Endometrium (tissue), 2 donors: ENCODE measurements around the gene MYOCD.

Experiments
- FAIRE-seq: peaks from 2 replicates; lab custom pipeline; 2012; peaks lifted over from hg19 to GRCh38; lab: Jason Lieb, UNC
- donor health status: control.
- donor health status: control.

MYOCD gene

DNA sequence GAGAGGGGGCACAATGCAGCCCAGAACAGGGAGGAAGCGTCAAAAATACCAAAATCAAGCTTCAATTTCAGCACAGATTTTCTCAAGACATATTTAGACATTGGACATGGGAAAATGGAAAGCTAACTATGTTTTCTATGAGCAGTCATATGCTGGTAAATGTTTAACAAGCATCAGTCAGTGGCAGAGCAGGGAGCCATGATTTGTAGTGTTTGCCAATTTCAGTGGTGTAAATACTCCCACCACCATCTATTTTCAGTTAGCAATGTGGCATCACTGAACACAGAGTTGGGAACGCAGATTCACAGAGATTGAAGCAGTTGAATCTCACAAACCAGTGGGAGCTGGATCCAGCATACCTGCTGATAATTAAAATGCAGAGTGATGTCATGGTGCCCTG is 24.6 kb upstream of the MYOCD start:
- FAIRE-seq: no peak

DNA sequence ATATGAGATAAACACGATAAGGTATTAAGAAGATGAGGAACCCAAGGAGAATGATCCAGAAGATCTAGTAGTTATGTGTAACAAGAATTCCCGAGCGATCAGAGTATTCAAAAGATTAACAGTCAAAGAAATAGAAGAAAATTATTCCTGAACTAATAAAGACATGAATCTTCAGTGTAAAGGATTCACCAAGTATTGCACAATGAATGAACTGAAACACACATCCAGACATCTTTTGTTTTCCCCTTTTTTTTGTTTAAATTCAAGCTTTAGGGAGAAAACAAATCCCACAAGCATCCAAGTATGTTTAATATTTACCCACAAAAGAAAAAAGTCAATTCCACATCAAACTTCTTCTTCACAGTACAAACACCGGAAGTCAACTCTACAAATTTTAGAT is 23.7 kb upstream of the MYOCD start:
- FAIRE-seq: no peak

DNA sequence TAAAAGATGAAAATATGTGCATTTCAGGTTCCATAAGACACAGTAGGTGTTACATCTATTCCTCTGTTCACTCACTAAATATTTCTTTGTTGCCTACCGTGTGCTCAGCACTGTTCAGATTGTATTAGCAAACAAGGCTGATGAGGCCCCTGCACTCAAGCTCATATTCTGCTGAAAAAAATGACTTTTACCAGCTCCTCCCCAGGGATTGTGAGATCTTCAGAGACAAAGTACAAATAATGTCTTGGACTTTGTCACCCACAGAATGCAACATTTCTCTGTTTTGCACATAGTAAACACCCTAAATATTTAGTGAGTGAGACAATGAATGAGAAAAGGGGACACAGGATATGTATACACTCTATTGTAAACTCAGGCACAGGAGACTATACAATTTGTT is 21.9 kb upstream of the MYOCD start:
- no peak for FAIRE-seq

DNA sequence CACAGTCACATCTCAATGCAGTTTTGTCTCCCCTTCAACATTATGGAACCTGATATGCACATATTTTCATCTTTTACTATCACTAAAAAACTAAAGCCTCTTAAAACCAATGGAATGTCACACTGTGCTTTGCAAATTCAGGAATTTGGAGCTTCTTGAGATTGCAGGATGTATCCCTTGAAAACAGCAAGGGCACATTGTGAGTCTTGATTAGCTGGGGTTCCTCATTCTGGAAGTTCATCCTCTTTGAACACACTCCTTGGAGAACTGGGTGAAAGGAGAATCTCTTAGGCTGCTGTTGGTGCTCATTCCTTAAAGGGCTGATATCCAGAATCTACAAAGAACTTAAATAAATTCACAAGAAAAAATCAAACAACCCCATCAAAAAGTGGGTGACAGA is 21.1 kb upstream of the MYOCD start:
- no peak for FAIRE-seq

DNA sequence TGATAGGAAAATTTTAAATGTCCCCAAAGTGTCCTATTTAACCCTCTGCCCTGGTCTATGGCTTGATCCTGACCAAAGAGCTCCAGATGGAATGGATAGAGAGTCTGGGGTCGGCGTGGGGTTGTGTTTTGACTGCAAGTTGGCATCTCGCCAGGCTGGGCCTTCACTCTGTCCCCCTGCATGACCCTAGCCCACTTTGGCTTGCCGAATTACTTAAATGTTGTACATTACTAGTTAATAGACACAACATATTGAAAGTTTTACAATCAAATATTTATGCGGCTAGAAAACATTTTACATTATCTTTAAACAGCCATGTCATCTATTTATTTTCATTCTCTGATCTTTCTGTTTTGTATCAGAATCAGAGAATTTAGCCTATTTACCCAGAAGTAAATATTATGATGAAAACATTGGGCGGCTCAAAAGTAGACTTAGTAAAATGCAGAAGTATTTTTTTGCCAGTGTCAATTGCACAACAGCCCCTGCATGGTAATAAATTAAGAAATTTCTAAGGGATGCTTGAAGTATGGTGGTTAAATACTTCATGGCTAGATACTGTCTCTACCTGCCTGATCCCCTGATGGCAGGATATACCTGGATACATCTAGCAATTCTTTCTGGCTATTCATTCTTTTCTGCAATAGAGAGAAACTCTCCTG is 18.8 kb upstream of the MYOCD start:
- no peak for FAIRE-seq

DNA sequence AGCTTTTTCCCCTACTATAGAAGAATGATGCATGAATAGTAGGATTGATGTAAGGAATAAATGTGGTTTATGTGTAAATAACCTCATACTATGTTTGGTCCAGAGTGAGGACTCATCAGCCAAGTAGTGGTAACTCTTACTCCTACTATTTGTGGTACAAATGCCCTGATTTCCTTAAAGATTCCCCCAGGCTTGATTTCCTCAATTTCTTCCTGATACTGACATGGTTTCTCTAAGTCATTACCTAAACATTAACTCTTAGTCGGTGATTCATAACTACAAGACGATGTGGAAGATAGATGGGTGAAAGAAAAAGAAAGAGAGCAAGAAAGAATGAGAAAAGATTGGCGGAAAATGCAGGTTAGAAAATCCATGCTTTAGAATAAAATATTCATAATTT is 17.2 kb upstream of the MYOCD start:
- FAIRE-seq: no peak

DNA sequence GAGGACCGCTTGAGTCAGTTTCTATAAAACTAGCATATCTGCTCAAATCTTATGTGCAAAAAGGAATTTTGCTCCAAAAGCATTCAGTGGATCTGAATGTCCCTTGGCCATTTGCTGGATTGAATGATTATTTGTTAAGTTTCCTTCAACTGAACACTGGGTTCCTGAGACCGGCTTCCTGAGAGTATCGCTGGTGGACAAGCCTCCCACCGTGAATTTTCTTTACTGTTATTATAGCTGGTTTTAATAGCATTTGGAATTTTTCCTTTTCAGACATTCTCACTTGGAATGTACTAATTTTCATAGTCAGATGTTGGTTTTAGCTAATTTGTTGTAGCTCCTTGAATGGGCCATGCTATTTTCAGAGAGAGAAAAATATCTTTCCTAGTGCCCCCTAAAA is 9.8 kb upstream of the MYOCD start:
- FAIRE-seq: no peak

DNA sequence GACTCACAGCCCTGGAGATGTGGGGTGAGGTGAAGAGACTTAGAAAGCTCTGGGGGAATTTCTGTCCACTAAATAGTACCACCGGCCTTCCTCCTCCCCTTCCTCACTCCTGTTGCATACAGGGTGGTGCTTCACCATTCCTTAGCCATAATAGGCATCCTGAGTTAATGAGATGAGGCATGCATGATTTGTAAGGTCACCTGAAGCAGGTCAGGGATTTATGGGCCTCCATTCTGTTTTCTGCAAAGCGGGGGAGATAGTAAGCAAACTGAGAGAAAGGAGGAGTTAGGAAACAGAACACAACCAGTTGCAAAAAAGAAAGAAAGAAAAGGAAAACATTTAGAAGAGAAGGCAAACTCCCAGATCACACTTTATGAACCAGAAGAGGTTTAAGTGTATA is 9.3 kb upstream of the MYOCD start:
- FAIRE-seq: no peak

DNA sequence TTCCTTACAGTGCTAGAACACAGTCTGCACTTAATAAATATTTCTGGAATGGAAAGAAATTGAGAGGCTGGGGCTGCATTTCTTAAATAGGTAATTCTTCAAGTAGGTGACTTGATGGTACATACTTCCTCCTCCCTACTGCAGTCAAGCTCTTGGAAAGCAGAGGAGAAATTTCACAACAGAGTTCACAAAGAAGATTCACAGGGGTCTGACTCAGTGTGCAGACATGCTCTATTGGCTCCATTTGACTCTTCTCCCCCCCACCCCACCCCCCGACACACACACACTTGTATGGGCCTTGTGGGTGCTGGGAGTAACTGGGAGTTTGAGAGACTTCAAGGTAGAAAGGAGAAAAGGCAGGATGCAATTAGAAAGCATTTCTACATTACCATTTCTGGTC is 6.2 kb upstream of the MYOCD start:
- FAIRE-seq: no peak

DNA sequence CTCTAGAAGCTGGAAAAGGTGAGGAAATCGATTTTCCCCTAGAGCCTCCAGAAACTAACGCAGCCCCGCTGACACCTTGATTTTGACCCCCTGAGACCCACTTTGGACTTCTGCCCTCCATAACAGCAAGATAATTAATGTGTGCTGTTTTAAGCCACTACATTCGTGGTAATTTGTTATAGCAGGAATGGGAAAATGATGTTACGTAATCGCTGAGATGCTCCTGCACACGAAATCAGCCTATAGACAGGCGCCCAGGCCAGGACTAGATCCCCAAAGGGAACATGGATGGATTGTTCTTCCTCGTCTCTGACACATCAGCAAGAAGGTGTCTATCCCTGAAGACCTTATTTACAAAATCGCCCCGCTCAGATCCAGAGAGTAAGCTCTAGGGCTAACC is 1.4 kb upstream of the MYOCD start:
- no peak for FAIRE-seq

DNA sequence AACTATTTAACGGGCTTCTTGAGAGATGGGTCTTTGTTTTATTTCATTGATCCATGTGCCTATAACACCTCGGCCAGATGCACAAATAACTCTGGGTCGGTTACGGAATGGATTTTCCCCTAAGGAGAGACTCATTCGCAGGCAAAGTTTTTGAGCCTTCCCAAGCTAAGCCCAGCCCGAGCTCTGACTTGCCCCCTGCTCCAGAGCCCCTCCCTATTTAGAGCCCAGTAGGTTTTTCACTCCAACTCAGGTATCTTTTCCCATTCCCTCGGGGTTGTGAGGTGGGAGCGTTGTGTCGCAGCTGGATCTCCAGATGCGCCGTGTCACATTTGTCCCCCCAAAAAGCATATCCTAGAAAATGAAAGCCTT is 812 bp upstream of the MYOCD start:
- FAIRE-seq: no peak

DNA sequence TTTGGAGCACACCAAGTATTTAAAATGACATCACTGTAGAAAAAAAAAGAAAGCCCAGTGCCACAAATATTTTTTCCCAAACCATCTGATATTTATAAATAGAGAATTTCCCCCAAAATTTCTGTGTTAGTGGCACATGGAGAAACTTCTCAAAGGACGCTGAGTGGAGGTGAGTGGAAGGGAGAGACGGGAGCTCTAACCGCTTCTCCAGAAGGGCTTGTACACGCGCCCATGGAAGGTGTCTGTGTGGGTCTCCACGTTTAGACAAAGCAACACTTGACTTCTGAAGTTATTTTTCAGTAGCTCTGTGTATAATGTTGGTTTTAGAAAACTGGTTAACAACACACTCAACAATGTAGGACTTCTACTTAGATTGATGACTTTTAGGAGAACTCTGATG is 1.0 kb downstream of the MYOCD start:
- FAIRE-seq: no peak

DNA sequence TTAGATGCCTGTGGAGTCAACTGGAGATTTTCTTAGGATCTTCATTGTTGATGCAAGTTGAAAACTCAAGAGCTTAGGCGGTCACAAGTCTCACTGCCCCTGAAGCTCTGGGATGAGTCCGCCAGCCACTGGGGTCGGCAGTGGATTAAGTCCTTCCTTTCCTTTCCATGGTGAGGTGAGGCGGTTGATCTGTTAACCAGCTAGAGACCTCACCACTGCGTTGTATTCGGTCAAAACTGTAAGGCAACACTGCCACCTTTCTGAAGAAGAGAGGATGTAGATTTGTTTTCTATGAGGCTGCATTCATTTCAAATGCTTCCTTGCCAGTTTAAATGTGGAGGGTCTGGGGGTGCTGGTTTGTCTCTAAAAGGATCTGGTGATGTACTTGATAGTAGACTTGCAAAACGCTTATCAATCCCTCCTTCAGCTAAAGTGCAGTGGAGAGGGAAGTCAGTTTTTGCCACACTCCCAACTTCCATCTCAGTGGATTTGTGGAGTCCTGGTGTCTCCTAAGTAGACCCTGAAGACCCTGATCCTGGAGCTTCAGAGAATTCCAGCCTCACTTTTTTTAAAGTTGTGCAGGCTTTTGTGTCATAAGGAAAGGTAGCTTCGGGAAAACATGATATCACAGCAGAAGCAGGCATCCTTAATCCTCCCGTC is 1.7 kb downstream of the MYOCD start:
- FAIRE-seq: no peak

DNA sequence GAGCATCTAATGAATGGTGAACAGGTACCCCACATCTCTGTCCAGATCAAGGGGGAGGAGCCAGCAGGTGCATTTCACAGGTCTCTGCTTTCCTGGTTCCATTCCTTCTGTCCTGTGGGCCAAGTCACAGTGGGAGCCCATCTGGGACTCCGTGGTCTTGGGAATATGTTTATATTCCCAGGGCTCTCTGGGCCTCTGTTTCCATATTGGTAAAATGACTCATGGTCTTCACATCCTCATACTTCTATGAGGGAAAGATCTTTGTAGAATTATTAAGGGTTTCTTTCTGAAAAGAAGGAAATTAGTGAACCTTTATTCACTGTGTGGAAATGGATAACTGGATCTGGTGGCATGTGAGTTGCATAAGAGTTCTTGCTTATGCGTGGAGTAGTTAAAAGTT is 6.2 kb downstream of the MYOCD start:
- FAIRE-seq: no peak

DNA sequence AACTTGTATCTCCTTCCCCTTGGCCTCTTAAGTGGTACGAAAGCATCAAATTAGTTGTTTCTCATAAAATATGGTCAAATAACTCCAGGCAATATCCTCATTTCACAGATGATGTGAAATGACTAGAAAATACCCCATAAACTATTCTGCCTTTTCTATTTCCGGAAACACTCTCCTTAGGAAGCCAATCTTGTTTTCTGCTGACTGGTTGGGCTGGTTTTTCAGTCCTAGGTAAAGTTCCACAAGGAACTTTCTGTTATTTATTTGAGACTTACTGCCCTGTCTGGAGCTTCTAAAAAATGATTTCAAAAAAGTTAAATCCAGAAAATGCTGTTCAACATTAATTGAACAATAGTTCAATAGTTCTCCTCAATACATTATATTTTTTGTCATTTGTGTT is 7.3 kb downstream of the MYOCD start:
- FAIRE-seq: no peak

DNA sequence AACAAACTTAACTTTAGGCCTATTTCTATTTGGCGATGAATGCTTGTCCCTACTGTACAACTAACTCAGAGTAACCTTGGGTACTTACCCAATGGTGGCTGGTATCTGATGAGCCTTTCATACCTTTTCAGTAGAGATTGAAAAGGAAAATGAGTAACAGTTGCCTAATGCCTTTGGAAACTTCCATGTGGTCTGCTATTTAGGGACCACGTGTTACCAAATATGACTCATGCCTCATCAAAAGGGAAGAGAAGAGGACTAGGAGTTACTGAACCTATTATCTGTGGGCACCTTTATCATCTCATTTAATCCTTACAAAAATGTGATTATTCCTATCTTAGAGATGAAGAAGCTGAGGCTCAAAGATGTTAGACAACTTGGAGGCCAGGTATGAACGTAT is 8.1 kb downstream of the MYOCD start:
- no peak for FAIRE-seq

DNA sequence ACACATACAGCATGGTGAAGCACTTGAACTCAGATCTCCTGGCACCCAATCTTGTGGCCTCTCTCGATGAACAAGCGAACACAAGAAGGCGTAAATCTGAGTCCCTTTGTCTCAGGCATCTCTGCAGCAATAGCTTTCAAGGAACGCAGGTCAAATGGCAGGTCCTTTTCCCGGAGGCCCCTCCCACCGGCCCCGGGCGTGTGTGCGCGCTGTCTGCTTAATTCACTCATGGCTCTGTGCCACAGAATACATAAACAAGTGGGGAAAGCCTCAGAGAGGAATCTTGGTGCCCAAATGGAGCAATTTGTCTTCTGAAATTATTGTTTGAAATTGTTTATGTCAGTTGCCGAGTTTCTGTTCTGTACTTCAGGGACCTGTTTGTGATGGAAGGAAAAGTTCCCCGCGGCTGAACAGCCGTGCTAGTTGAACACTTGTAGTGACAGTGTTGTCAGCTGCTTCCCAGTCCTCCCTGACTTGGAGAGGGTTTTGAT is 14.8 kb downstream of the MYOCD start:
- FAIRE-seq: no peak

DNA sequence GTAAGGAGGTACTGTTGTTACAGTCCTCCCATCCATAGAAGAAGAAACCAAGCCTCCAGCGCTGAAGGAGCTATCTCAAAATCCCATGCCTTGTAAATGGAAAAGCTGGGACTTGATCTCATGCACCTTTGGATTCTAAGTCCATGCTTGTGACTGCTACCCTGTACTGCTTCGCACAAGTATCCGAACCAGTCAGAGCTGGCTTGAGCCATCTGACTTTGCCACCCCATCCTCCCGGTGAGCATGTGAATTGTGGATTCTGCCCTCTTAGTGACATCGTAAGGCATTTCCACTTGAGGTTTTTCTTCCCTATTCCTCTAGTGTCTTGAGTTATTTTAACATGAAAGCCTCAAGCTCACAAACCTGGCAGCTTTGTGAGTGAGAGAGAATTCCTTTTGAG is 15.3 kb downstream of the MYOCD start:
- no peak for FAIRE-seq

DNA sequence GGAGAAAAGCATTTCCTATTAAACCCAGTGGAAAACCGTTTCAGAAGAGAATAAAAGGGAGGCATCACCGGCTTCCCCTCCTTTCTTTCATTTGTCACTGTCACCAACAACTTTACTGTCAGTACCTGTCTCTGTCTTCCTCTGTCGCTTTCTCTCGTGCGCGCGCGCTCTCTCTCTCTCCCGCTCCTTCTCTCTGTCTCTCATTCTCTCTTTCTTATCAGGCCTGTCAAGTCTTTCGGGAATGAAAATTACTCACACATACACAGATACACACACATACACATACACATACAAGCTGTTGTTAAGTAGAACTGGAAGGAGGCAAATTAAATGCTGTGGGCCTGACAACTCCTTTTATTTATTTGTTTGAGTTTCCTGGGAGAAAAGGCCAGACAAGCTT is 17.6 kb downstream of the MYOCD start:
- no peak for FAIRE-seq

DNA sequence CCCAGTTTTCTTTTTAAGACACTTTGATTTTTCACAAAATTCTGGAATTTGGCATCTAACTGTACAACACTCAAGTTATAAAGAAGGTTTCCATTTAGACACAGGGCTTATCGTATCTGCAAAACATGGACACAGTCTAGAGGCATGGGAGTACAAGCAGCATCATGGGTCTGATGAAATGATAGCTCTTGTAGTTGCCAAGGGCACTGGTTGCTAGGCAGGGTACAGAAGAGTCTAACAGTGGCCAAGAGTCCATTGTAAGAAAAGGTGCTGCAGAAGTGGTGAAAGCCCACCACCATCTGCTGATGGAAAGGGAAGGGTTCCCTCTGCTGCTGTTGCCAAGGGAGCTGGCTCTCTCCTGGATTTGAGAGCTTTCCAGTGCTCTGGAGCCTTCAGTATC is 20.8 kb downstream of the MYOCD start:
- no peak for FAIRE-seq

DNA sequence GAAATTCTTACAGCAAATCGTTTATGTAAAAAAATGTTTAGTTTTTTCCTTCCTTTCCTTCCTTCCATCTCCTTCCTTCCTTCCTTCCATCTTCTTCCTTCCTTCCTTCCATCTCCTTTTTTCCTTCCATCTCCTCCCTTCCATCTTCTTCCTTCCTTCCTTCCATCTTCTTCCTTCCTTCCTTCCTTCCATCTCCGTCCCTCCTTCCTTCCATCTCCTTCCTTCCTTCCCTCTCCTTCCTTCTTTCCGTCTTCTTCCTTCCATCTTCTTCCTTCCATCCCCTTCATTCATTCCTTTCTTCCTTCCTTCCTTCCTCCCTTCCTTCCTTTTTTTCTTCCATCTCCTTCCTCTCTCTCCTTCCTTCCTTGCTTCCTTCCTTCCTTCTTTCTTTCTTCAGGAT is 22.7 kb downstream of the MYOCD start:
- FAIRE-seq: no peak

DNA sequence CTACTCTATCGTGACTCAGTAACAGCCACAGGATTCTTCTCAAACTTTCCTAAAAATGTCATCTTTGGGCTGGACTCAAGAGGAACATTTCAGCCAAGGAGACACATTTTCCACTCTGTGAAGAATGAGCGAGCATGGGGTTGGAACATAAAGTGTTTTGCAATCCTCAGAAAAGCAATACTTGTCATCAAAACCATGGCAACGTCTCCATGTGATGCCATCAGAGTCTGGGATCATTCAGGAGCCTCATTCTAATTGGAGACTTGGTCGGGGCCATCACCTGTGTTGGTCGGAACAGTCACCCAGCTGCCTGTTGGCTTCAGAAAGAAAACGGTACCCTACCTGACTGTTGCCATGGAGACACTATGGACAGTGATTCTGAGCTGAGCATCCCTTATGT is 25.5 kb downstream of the MYOCD start:
- FAIRE-seq: no peak

DNA sequence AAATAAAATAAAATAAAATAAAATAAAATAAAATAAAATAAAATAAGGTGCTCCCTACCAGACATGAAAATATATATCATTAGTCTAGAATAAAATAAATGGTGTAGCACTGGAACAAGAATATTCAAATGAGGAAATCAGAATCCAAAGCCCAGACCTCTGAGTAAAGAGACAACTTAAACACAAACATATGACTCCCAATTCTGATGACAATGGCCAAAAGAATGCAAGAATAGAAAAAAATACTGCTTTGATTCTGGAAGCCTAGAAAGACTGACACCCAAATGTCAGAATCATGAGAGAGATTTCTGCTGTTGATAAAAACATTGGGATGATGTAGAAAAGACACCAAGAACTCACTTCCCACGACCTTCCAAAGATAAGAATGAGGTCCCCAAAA is 27.9 kb downstream of the MYOCD start:
- no peak for FAIRE-seq

DNA sequence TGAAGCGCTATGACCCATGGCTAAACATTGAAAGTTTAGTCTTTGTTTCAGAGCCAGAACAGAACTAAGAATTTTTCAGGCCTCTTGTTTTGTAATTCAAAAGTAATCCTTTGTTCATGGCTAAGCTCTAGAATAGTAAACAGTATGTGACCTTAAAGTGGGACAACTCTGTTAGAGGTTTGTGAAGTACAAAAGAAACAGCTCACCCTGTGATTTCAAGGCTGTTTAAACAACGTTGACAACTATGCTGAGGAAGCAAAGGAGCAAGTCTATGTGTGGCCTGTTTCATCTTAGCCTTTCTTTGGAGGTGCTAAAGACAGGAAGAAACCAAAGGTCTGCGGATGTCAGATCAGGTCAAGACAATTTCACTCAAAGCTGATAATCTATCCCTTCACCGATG is 40.4 kb downstream of the MYOCD start:
- FAIRE-seq: no peak
